Right lung (tissue), 5 donors: ENCODE data around the gene DPP6. TPM values are rescaled to one million over a fixed set of nuclear protein-coding genes. Genes with fewer than 3 reads are reported as not detected.
"Not testable (repeated sequence)": the region's sequence is repeated elsewhere in the genome, so short reads cannot be mapped to it uniquely, and the experiment has no call there.

Source experiments
- DNase-seq, 2 donors: peaks; one replicate each; pipeline ENCODE4 v3.0.0-alpha.2; 2013
- polyA plus RNA-seq, 5 donors: library from polyadenylated mRNA; unstranded; fragments of 120-200 nt; gene quantifications; one replicate each; pipeline versions ENCODE4 v1.2.1 to v1.2.3, GENCODE V29; 2013; ENCODE audit warnings: inconsistent platforms in 1 of 5, low replicate concordance in 1 of 5; ENCODE audit not compliant: insufficient read length in 5 of 5, insufficient read depth in 1 of 5

The DPP6 gene
- polyA plus RNA-seq, 5 donors, result 0.29 to 0.70 (median 0.48) TPM

DNA sequence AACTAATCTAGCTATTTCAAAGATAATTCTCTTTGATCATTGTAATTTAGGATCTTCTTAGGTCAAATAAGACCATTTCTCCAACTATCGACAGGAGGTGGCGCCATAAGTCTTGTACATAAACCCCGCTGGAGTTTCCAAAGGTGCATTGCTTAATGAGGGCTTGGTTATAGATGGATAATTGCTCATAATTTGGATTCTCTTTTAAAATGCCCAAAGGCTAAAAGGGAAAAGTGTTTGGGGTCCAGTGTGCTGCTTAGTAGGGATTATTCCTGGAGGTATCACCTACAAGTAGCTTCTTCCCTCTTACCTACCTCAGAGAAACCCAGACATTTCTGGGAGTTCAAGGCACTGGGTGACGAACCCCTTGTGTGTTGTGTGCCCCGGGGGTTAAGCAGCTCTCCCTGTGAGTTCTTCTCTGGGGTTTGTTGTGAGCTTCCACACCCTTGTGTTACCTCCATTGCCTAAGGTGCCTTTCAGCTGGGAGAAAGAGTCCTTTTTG is 875.5 kb downstream of the DPP6 start:
- peak; percentile 67 to 80 for DNase-seq

DNA sequence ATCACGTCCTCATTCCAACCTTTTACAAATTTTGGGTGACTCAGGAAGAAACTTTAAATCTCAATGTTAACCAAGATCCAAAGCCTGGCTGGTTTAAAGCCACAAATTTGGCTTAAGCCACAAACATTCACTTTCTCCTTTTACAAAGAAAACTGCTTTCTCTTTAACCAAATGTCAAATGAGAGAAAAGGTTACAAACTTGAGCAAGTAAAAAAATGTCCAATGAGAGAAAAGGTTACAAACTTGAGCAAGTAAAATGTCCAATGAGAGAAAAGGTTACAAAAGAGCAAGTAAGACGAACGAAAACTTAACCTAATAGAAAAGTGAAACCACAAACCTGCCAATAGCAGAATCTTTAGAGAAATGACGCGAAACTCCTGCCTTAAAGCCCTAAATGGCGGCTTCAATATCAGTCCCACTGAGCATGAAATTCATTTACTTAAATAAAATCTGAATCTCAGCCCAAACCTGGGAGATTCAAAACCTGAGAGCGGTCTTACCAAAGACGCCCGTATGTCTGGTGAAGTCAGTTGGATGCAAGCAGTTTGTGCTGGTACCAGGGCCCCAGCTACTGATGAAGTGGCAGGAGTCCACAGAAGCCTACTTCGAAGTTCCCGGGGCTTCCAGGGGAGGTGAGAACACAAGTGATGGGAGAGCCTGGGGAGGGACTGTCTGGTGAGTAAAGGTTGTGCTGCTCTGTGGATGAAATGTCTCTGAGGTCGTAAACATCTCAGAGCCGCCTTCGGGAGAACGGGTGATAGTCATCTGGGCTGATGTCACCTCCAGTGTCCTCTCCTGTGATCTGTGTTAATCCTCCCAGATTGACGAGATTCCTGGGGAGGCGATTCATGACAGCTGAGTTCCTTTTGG is 876.2 kb downstream of the DPP6 start:
- DNase-seq, result peak; percentile 88 to 95

DNA sequence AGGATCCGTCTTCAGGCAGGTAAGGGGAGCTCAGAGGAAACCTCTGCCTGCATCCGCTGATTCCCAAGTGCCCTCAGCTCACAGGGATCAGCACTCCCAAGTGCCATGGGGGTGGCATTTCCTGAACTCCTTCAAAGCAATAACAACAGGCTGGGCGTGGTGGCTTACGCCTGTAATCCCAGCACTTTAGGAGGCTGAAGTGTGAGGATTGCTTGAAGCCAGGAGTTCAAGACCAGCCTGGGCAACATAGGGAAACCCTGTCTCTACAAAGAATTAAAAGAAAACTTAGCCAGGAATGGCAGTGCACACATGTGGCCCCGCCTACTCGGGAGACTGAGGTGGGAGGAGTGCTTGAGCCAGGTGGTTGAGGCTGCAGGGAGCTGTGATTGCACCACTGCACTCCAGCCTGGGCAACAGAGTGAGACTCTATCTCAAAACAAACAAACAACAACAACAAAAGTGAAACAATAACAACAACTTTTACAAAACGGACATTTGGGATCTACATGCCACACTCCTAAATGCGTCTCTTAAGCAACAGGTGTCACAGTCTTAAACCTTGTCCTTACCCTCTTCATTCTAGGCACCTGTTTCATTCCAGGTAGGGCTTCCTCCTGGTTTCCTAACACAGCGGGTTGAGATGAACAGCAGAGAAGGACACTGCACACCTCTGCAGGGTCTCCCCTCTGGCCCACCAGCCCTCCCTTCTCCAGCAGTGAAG is 877.0 kb downstream of the DPP6 start:
- peak in 1 of 2 donors; percentile 9 for DNase-seq

DNA sequence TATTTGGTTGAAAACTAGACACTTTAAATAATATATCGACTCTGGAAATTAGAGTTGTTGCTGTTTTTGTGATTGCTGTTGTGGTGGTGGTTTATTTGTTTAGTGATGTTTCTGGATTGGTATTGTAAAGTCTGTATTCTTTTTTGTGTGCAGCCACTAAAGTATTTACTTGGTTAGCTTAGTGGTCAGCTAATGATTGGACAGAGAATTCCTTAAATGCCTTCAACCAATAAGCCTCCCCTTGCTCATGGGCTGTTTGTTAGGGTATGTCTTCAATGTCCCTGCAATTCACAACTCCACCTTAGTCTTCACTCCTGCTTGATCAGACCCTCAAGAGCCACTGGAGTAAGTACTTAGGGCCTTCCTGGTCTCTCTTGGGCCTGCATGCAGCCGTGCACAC is 879.7 kb downstream of the DPP6 start:
- no peak for DNase-seq

DNA sequence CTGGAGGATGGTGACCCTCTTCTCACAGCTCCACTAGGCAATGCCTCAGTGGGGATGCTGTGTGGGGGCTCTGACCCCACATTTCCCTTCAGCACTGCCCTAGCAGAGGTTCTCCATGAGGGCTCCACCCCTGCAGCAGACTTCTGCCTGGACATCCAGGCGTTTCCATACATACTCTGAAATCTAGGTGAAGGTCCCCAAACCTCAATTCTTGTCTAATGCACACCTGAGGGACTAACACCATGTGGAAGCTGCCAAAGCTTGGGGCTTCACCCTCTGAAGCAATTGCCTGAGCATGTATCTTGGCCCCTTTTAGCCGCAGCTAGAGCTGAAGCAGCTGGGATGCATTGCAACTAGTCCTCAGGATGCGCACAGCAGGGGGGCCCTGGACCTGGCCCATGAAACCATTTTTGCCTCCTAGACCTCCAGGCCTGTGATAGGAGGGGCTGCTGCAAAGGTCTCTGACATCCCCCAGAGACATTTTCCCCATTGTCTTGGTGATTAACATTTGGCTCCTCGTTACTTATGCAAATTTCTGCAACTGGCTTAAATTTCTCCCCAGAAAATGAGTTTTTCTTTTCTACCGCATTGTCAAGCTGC is 882.3 kb downstream of the DPP6 start:
- DNase-seq, result not testable (repeated sequence)

DNA sequence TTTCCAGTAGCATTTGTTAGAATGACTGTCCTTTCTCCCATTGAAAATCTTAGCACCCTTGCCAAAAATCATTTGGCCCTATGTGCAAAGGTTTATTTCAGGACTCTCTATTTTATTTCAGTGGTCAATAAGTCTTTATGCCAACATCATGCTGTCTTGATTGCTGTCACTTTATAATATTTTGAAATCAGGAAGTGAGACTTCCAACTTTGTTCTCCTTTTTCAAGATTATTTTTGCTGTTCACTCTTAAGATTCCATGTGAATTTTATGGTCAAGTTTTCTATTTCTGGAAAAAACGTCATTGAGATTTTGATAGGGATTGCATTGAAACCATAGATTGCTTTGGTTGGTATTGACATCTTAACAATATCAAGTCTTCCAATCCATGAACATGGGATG is 885.6 kb downstream of the DPP6 start:
- no peak for DNase-seq

DNA sequence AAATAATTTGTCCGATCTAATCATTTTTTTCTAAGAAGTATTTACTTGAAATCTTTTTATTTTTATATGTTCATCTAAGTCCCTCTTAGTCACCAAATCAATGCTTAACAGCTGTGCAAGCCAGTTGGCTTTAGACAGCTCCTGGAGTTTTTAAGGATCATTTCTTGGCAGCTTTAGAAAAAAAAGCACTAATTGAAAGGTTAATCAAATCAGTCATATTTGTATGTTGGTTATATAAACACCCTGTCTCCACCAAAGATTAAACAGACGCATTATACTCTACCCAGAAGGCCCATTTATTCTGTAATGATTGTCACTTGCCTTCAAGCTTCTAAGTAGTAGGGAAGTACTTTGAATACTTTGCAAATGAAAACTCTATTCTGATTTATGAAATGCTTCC is 890.5 kb downstream of the DPP6 start:
- DNase-seq, result no peak
